Brain microvascular endothelial cell (primary cell): ENCODE data around the gene KIF18B.

Source experiments
- DNase-seq: peaks from one replicate; pipeline ENCODE4 v3.0.0-alpha.2; 2020
- H3K27ac ChIP-seq: fragments of 250-450 bp; sonication (Bioruptor Pico); 2 replicates; pipeline ENCODE4 v1.5.1; 2020; ENCODE audit warnings: mild to moderate bottlenecking, moderate library complexity
- H3K27me3 ChIP-seq: fragments of 250-450 bp; sonication (Bioruptor Pico); replicated peaks from 2 replicates; pipeline ENCODE4 v1.5.1; 2020; ENCODE audit warnings: mild to moderate bottlenecking
- H3K36me3 ChIP-seq: fragments of 250-450 bp; sonication (Bioruptor Pico); replicated peaks from 2 replicates; pipeline ENCODE4 v1.5.1; 2020; ENCODE audit warnings: mild to moderate bottlenecking
- H3K4me3 ChIP-seq: 2 replicates; pipeline ENCODE4 v1.5.1; 2011; ENCODE audit warnings: low read depth, mild to moderate bottlenecking, control low read depth, low read length, moderate library complexity
- in situ Hi-C: cut with HindIII; loops from 2 replicates; pipeline ENCODE4 v1.10.0; 2017; ENCODE audit warnings: low sequenced_read_pairs, low pct_ligation_motif_present
- TF ChIP-seq, protein P1 (sequence below): IDR thresholded peaks from 2 replicates; pipeline ENCODE4 v1.5.1; 2011; ENCODE audit warnings: low read depth, mild to moderate bottlenecking, moderate library complexity, low read length, control low read depth, inconsistent platforms; ENCODE audit errors: missing control alignments

KIF18B gene

GRCh38 chr17:44928950-44929720 is 18.4 kb downstream of the KIF18B start:
- Histone ChIP-seq H3K36me3 (no peaks in the 10 kb centered on the region), H3K27ac (no peak overlapping the region), H3K4me3 (no peak overlapping the region), H3K27me3 (no peaks in the 10 kb centered on the region)
- DNase-seq = no peak
- in situ Hi-C loops = no loop called here
- TF ChIP-seq, protein P1, sequence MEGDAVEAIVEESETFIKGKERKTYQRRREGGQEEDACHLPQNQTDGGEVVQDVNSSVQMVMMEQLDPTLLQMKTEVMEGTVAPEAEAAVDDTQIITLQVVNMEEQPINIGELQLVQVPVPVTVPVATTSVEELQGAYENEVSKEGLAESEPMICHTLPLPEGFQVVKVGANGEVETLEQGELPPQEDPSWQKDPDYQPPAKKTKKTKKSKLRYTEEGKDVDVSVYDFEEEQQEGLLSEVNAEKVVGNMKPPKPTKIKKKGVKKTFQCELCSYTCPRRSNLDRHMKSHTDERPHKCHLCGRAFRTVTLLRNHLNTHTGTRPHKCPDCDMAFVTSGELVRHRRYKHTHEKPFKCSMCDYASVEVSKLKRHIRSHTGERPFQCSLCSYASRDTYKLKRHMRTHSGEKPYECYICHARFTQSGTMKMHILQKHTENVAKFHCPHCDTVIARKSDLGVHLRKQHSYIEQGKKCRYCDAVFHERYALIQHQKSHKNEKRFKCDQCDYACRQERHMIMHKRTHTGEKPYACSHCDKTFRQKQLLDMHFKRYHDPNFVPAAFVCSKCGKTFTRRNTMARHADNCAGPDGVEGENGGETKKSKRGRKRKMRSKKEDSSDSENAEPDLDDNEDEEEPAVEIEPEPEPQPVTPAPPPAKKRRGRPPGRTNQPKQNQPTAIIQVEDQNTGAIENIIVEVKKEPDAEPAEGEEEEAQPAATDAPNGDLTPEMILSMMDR = no peak

DNA sequence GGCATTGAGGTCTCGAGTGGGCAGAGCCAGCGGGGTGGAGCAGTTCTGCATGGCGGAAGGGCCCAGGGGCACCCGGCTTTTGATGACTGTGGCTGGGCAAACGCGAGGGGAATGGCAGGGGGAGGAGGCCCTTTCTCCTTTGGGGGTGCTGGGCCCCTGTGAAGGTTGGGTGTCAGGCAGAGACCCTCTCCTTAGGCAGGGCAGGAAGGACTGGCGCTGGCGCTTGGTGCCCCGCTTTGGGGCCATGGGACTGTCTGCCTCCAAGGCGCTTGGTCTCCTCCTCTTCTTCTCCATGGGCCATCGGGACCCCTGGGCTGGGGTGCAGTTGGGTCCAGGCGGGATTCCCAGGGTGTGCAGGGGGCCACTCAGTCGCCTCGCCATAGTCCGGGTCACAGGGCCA is 19.4 kb downstream of the KIF18B start:
- no peak for DNase-seq
- Histone ChIP-seq H3K36me3 (no peaks in the 10 kb centered on the region), H3K27me3 (no peaks in the 10 kb centered on the region), H3K4me3 (no peak overlapping the region), H3K27ac (no peak overlapping the region)
- TF ChIP-seq, protein P1 = no peak
- in situ Hi-C loops = no loop called here

GRCh38 chr17:44927696-44928095 is 19.9 kb downstream of the KIF18B start:
- Histone ChIP-seq H3K4me3 (no peak overlapping the region), H3K27ac (no peak overlapping the region), H3K27me3 (no peaks in the 10 kb centered on the region), H3K36me3 (no peaks in the 10 kb centered on the region)
- in situ Hi-C loops = no loop called here
- TF ChIP-seq, protein P1 = no peak
- no peak for DNase-seq

DNA sequence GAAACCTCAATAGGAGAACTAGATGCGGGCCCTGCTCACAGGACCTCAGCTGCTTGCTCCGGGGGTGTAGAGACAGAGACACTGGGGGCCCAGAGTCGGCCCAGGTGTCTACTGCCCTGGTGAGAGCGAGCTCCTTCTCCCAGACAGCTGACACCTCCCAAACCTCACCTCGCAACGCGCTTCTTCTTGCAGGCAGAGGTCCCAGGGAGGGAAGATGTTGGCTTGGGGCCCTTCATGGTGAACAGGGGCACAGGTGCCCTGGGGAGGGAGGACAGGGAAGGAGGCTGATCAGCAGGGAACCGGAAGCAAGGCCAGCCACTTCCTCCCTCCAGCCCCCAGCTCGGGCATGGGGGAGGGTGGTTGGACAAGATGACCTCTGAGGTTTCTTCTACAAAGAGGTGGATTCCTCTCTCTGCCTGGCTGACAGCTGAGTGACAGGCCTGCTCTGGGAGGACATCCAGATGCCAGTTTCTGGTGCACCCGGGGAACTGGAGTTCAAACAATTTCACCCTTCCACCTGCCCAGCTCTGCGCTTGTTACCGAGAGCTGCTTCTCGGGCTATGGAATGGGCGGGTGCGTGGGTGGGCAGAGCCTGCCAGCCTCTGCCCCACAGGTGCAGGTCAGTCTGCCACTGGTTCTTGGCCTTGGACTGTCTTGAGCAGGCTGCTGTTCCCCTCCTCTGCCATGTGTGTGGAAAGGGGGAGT is 20.6 kb downstream of the KIF18B start:
- H3K36me3 ChIP-seq = no peaks in the 10 kb centered on the region
- in situ Hi-C loops = no loop called here
- no peaks in the 10 kb centered on the region for H3K27me3 ChIP-seq
- H3K4me3 ChIP-seq = no peak overlapping the region
- DNase-seq = no peak
- no peak overlapping the region for H3K27ac ChIP-seq
- TF ChIP-seq, protein P1 = no peak

GRCh38 chr17:44925731-44926697 is 21.6 kb downstream of the KIF18B start:
- TF ChIP-seq, protein P1 = no peak
- H3K27ac ChIP-seq = no peak overlapping the region
- H3K36me3 ChIP-seq = no peaks in the 10 kb centered on the region
- DNase-seq = no peak
- in situ Hi-C loops = no loop called here
- H3K27me3 ChIP-seq = no peaks in the 10 kb centered on the region
- no peak overlapping the region for H3K4me3 ChIP-seq
